Endothelial cell of umbilical vein (primary cell): ENCODE results near the gene XIRP1. TPM values are rescaled to one million over a fixed set of nuclear protein-coding genes. Genes with fewer than 3 reads are reported as not detected.

Source experiments
- BruUV-seq: library from RNA; stranded (reverse); fragments of 400-500 nt; replicated peaks from 2 replicates; lab custom pipeline; 2021; lab: Mats Ljungman, UMichigan
- CTCF ChIA-PET: fragments of 300-600, 350-600 bp; sonication (Branson Sonifier 250); formaldehyde crosslinking; loops from one replicate; lab custom pipeline; 2021; ENCODE audit warnings: antibody characterized with exemption, inconsistent platforms; lab: Charles Lee
- POLR2A ChIA-PET: fragments of 300-600, 350-600 bp; sonication (Branson Sonifier 250); formaldehyde crosslinking; loops from one replicate; lab custom pipeline; 2021; ENCODE audit warnings: antibody characterized with exemption, inconsistent platforms; lab: Charles Lee
- DNase-seq: peaks from one replicate; pipeline ENCODE4 v3.0.0-alpha.2; 2011; ENCODE audit warnings: low read depth, low spot score
- FAIRE-seq: peaks from 2 replicates; lab custom pipeline; 2011; peaks lifted over from hg19 to GRCh38; lab: Jason Lieb, UNC
- H2AFZ ChIP-seq: 2 replicates; pipeline ENCODE4 v1.6.0; 2012; ENCODE audit warnings: low read depth, low read length, control low read depth, inconsistent platforms
- H3K27ac ChIP-seq: 2 replicates; pipeline ENCODE4 v1.5.1; 2011; ENCODE audit warnings: low read depth, mild to moderate bottlenecking, control low read depth, low read length, moderate library complexity; ENCODE audit not compliant: insufficient read depth
- H3K27me3 ChIP-seq, 2 experiments: 2 replicates each; pipeline versions ENCODE4 v1.6.0 to v1.6.1; 2011; ENCODE audit warnings: low read length in 2 of 2, mixed read lengths in 1 of 2; ENCODE audit not compliant: control insufficient read depth in 2 of 2, insufficient read depth in 2 of 2
- H3K36me3 ChIP-seq, 2 experiments: 2 replicates in 1 of 2; 3 replicates in 1 of 2; pipeline ENCODE4 v1.5.1; 2011; ENCODE audit warnings: low read length in 2 of 2, mild to moderate bottlenecking in 1 of 2, moderate library complexity in 1 of 2; ENCODE audit not compliant: control insufficient read depth in 2 of 2, insufficient read depth in 2 of 2; ENCODE audit errors: extremely low read depth in 1 of 2
- H3K4me1 ChIP-seq: 3 replicates; pipeline ENCODE4 v1.5.1; 2011; ENCODE audit warnings: mild to moderate bottlenecking, low read length; ENCODE audit not compliant: control insufficient read depth, insufficient read depth; ENCODE audit errors: extremely low read depth
- H3K4me2 ChIP-seq: 2 replicates; pipeline ENCODE4 v1.6.1; 2011; ENCODE audit warnings: low read length, control low read depth, mixed read lengths; ENCODE audit not compliant: insufficient read depth
- H3K4me3 ChIP-seq, 3 experiments: fragments of 200-600 bp in 1 of 3; sonication (generic), shearing (Covaris generic) in 1 of 3; replicated peaks in 1 of 3; 2 replicates each; pipeline ENCODE4 v1.5.1; 2011 to 2016; ENCODE audit warnings: control low read depth in 3 of 3, low read length in 3 of 3, mild to moderate bottlenecking in 2 of 3, inconsistent platforms in 1 of 3, low read depth in 1 of 3, moderate library complexity in 1 of 3; ENCODE audit not compliant: insufficient read depth in 1 of 3
- H3K79me2 ChIP-seq: 2 replicates; pipeline ENCODE4 v1.6.0; 2012; ENCODE audit warnings: low read length, inconsistent platforms; ENCODE audit not compliant: control insufficient read depth, insufficient read depth
- H3K9ac ChIP-seq: replicated peaks from 2 replicates; pipeline ENCODE3; 2011; ENCODE audit warnings: low read length, control low read depth; ENCODE audit not compliant: insufficient read depth; ENCODE audit errors: extremely low read depth
- H3K9me1 ChIP-seq: replicated peaks from 3 replicates; pipeline ENCODE4 v1.6.0; 2011; ENCODE audit warnings: mild to moderate bottlenecking, low read length; ENCODE audit not compliant: control insufficient read depth, insufficient read depth; ENCODE audit errors: extremely low read depth
- H3K9me3 ChIP-seq: replicated peaks from 2 replicates; pipeline ENCODE4 v1.5.1; 2012; ENCODE audit warnings: low read length, inconsistent platforms; ENCODE audit not compliant: control insufficient read depth, insufficient read depth
- H4K20me1 ChIP-seq: replicated peaks from 2 replicates; pipeline ENCODE3; 2011; ENCODE audit warnings: mild to moderate bottlenecking, low read length; ENCODE audit not compliant: control insufficient read depth, insufficient read depth; ENCODE audit errors: extremely low read depth
- EZH2 ChIP-seq: IDR thresholded peaks from 2 replicates; pipeline ENCODE4 v1.6.1; 2012; ENCODE audit warnings: borderline replicate concordance, low read depth, mild to moderate bottlenecking, moderate library complexity, low read length, inconsistent platforms; ENCODE audit not compliant: severe bottlenecking
- FOS ChIP-seq: IDR thresholded peaks from 2 replicates; pipeline ENCODE4 v1.6.1; 2011; ENCODE audit warnings: mild to moderate bottlenecking, low read length, moderate library complexity, borderline replicate concordance; ENCODE audit not compliant: insufficient read depth
- GATA2 ChIP-seq: IDR thresholded peaks from 2 replicates; pipeline ENCODE4 v1.7.0; 2011; ENCODE audit warnings: low read depth, mild to moderate bottlenecking, moderate library complexity, mixed read lengths, low read length; ENCODE audit not compliant: insufficient read length, insufficient read depth
- JUN ChIP-seq: IDR thresholded peaks from 2 replicates; pipeline ENCODE4 v1.6.1; 2011; ENCODE audit warnings: borderline replicate concordance, low read depth; ENCODE audit not compliant: insufficient read length, insufficient read depth
- MAX ChIP-seq: IDR thresholded peaks from 2 replicates; pipeline ENCODE4 v1.6.1; 2011; ENCODE audit not compliant: insufficient read depth, insufficient read length
- MYC ChIP-seq: IDR thresholded peaks from one replicate; pipeline ENCODE4 v1.6.1; 2011; ENCODE audit warnings: mild to moderate bottlenecking, low read depth, low read length
- POLR2A ChIP-seq: IDR thresholded peaks from 2 replicates; pipeline ENCODE4 v1.6.1; 2012; ENCODE audit warnings: low read depth, mild to moderate bottlenecking, control low read depth, low read length
- POLR2AphosphoS5 ChIP-seq: IDR thresholded peaks from 2 replicates; pipeline ENCODE4 v1.6.1; 2012; ENCODE audit warnings: low read depth, mild to moderate bottlenecking, control low read depth, low read length, moderate library complexity; ENCODE audit not compliant: insufficient read depth
- dilution Hi-C: fragments of 300-500 bp; cut with MboI; formaldehyde crosslinking; loops from one replicate; pipeline ENCODE4 v1.15.0; 2019; ENCODE audit warnings: low sequenced_read_pairs; ENCODE audit not compliant: extremely low pct_ligation_motif_present
- intact Hi-C: fragments of 100-400 bp; cut with micrococcal nuclease; formaldehyde crosslinking; loops from one replicate; pipeline ENCODE4 v1.10.0; 2022
- polyA plus RNA-seq, 4 experiments: library from polyadenylated mRNA; depleted of rRNA in 3 of 4; stranded (reverse) in 3 of 4; unstranded in 1 of 4; fragments of >200 nt; gene quantifications; 2 replicates each; pipeline versions ENCODE4 v1.2.1 to v1.2.3, GENCODE V29; 2011 to 2012; ENCODE audit warnings: missing spikeins in 1 of 4
- total RNA-seq: library from RNA; stranded (reverse); gene quantifications from 2 replicates; pipeline ENCODE4 v1.2.3, GENCODE V29; 2021
- TF ChIP-seq, protein P1 (sequence below), 2 donors: IDR thresholded peaks; 1 replicate in 1 of 2; 2 replicates in 1 of 2; pipeline ENCODE4 v1.5.1; 2011; ENCODE audit warnings: low read length in 2 of 2, mild to moderate bottlenecking in 2 of 2, moderate library complexity in 2 of 2, control low read depth in 1 of 2, inconsistent platforms in 1 of 2, low read depth in 1 of 2; ENCODE audit not compliant: insufficient read depth in 1 of 2; ENCODE audit errors: extremely low read depth in 1 of 2

XIRP1 gene
- total and polyA plus RNA-seq, 2 donors (not counting 3 experiments of a cell fraction or from before 2014, with no cell fraction given) = not detected

GRCh38 chr3:39205919-39206516 lies 13.6 kb upstream of the XIRP1 start:
- no TSS peak for BruUV-seq
- Histone ChIP-seq H3K36me3 (no peaks in the 10 kb centered on the region), H3K9me3 (no peaks in the 10 kb centered on the region), H3K9me1 (no peaks in the 10 kb centered on the region), H3K4me2 (no peak overlapping the region), H3K9ac (no peak overlapping the region), H3K4me3 (no peak overlapping the region), H4K20me1 (no peaks in the 10 kb centered on the region), H3K27ac (no peak overlapping the region), H2AFZ (no peak overlapping the region), H3K79me2 (no peaks in the 10 kb centered on the region), H3K4me1 (no peaks in the 10 kb centered on the region), H3K27me3 (peaks cover 8 to 19% of the 10 kb centered on the region in 2 experiments)
- DNase-seq (no peak), FAIRE-seq (no peak)
- CTCF ChIA-PET = interaction anchor here (1.3 to 1.5 kb wide), 2 partner anchors 16 to 86 kb away, joined by 7 read pairs; no protein-coding TSS in a partner anchor
- TF ChIP-seq POLR2AphosphoS5 = no peak
- no peak for TF ChIP-seq GATA2
- TF ChIP-seq, protein P1, sequence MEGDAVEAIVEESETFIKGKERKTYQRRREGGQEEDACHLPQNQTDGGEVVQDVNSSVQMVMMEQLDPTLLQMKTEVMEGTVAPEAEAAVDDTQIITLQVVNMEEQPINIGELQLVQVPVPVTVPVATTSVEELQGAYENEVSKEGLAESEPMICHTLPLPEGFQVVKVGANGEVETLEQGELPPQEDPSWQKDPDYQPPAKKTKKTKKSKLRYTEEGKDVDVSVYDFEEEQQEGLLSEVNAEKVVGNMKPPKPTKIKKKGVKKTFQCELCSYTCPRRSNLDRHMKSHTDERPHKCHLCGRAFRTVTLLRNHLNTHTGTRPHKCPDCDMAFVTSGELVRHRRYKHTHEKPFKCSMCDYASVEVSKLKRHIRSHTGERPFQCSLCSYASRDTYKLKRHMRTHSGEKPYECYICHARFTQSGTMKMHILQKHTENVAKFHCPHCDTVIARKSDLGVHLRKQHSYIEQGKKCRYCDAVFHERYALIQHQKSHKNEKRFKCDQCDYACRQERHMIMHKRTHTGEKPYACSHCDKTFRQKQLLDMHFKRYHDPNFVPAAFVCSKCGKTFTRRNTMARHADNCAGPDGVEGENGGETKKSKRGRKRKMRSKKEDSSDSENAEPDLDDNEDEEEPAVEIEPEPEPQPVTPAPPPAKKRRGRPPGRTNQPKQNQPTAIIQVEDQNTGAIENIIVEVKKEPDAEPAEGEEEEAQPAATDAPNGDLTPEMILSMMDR (IDR thresholded peaks at IDR 0.05; ENCODE audit: extremely low read depth in 1 of 2, insufficient read depth in 1 of 2, low read depth in 1 of 2, low read length in 2 of 2) = no peak
- TF ChIP-seq MYC = no peak
- no peak for TF ChIP-seq JUN
- TF ChIP-seq FOS = no peak
- no peak for TF ChIP-seq POLR2A
- no peak for TF ChIP-seq MAX
- TF ChIP-seq EZH2 = no peak
- dilution Hi-C loops (no loop called here), intact Hi-C loops (no loop called here)
- POLR2A ChIA-PET = no interaction called here
